ENCODE results near the gene CMTM3.
"Not testable (repeated sequence)": the region's sequence is repeated elsewhere in the genome, so short reads cannot be mapped to it uniquely, and the experiment has no call there.

The CMTM3 gene

DNA sequence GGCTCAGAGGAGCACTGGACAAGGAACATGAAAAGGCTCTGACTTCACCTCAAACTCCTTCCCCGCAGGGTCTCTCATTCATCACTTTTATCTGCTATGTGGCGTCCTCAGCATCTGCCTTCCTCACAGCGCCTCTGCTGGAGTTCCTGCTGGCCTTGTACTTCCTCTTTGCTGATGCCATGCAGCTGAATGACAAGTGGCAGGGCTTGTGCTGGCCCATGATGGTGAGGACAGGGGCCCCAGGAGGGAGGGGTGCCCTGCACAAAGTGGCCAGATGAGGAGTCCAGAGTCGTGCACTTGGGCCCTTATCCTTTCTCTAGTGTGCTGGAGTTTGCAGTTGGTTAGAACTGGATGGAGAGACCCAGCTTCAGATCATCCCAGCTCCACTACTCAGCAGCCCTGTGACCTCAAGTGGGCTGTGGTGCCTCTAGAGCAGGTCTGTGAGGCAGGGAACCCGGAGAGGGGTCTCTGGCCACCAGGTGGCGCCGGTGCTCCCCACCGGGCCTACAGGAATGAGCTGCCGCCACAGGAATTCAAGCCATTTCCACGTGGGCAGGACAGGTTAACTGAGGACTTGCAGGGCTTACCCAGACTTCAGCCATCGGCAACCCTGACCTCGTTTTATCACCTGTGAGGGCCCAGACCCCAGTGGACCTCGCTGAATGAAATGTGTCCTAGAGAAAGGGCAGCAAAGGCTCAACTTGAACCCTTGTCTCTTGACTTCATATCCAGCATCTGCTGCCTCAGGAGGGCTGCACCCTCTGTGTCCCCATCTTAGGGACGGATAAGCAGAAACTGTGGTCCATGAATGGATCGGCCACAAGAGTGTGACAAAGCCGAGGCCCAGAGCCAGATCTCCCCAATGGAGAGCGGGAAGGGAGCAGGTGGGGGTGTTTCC, 4.0 kb downstream of the CMTM3 start:
- peak; percentile 64 to 77 for DNase-seq (ENCODE audit: extremely low read depth in 1 of 2, low read depth in 1 of 2)

DNA sequence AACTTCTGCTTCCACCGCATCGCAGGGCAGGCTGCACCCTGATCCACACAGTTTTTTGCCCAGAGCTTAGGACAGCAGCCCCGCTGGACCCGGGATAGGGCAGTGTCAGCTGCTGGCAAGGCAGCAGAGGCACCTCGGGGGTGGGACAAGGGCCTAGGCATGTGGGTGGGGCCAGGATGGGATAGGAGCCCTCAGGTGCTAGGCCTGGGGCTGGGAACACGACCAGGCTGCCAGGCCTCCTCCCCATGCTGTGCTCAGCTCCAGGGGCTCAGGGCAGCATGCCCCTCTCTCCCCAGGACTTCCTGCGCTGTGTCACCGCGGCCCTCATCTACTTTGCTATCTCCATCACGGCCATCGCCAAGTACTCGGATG, 4.6 kb downstream of the CMTM3 start:
- DNase-seq (ENCODE audit: extremely low read depth in 1 of 2, low read depth in 1 of 2) = no peak

DNA sequence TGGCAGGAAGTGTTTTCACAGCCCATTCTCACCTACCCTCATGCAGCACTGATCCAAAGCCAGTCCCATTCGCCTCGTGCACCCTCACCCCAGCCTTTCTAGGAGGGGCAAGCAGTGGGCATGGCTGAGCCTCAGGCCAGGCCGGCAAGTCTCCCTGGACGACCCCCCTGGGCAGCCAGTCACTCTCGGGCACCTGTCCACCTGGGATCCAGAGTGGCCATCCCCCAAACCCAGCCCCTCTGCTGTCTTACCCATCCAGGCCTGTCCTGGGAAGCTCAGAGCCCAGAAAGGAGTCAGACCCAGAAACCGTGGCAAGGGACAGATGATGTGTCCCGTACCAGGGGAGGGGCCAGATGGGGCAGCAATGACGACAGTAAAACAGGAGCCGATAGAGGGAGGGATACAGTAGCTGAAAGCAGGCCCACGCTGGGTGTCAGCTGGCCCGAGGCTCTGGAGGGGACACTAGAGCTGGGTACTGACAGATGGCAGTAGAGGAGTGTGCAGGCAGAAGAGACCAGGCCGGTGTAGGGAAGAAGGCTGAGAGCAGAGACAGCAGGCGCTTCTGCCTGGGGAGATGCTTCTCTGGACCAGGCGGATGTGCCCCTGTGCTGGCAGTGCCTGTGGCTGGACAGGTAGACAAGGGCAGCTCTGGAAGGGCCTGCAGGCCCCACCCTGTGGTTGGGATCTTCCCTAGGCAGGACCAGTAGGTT, 5.8 kb downstream of the CMTM3 start:
- no peak for DNase-seq (ENCODE audit: extremely low read depth in 1 of 2, low read depth in 1 of 2)

DNA sequence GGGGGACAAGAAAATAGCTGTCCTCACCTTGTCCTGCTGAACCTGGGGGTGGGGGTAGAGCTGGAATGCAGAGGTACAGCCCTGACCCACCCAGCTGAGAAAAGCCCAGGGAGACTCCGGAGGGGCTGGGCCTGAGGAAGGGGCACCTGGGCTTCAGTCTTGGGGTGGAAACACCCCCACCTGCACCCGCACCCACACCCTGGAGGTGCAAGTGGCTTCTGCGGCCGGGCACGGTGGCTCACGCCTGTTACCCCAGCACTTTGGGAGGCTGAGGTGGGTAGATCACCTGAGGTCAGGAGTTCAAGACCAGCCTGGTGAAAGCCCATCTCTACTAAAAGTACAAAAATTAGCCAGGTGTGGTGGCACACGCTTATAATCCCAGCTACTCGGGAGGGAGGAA, 7.4 kb downstream of the CMTM3 start:
- not testable (repeated sequence) for DNase-seq (ENCODE audit: extremely low read depth in 1 of 2, low read depth in 1 of 2)

DNA sequence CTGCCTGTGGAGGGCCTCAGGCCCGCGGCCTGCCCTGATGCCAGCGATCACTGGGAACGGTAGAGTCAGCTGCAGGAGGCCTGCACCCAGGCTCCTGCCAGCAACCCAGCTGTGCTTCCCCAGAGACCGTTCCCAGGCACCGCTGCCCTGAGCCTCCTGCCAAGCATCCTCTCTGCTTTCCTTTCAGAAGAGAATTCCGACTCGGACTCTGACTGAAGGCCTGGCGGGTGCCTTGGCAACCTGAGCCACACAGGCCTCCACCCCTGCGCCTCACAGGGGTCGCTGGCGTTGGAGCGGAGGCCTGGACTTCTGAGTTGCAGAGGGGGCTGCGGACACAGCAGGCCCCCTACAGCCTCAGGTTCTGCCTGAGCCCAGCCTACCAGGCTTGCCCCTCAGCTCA, 7.9 kb downstream of the CMTM3 start:
- DNase-seq (ENCODE audit: extremely low read depth in 1 of 2, low read depth in 1 of 2) = no peak

DNA sequence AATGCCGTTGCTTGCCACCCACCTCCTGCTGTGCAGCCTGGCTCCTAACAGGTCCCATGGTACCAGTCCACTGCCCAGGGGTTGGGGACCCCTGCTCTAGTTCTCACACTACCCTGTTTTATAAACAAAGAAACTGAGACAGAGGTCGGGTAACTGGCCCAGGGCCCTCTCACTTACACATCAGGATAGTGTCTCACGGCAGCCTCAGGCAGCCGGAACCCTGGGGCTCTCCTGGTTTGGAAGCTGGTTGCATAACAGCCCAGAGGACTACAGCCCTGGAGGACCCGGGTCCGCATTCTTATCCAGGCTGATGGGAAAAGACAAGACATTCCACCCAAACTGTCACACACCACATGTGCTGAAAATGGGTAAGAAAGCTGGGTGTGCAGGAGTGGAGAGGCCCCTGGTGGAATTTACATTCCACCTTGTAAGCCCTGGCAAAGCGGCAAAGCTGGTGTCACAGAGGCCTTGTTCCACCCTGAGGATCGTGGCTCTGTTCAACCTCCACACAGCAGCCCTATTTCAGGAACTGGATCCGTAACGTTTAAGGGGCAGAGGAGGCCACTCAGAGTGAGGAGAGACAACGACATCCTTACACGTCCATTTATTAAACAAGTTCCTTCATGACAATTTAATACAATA, 9.8 kb downstream of the CMTM3 start:
- DNase-seq (ENCODE audit: extremely low read depth in 1 of 2, low read depth in 1 of 2) = no peak

DNA sequence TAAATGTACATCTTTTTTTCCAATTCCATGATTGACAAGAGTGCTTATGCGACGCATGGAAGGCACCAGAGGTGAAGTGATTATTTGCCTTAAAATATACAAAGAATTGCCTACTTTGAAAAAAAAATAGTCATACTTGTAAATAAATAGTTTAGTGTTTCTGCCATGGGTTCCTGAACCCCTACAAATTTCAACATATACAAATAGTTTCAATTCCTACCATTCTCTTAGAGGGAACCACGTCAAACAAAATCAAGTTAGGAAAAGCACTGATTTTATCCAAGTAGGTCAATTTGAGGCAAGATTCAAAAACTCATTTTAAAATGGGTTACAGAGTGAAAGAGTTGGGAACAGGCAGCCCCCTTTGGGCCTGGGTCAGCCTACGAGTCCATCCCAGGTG, 11.7 kb downstream of the CMTM3 start:
- no peak for DNase-seq (ENCODE audit: extremely low read depth in 1 of 2, low read depth in 1 of 2)

DNA sequence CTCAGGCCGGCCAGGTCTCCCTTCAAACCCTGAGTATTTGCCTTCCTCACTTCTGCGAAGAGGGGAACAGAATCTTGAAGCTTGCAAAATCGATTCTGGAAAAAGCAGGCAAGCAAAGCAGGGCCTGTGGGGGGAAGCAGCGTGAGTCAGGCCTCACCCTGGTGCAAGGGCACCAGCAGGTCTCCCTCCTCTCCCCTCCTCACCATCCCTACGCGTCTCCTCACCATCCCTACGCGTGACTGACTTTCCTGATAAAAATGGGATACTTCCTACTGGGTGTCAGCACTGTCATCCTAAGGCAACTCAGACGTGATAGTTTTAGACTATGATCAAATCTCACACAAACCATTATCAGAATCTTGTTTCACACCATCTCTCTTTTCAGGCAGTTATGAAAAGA, 12.1 kb downstream of the CMTM3 start:
- DNase-seq (ENCODE audit: extremely low read depth in 1 of 2, low read depth in 1 of 2) = no peak

DNA sequence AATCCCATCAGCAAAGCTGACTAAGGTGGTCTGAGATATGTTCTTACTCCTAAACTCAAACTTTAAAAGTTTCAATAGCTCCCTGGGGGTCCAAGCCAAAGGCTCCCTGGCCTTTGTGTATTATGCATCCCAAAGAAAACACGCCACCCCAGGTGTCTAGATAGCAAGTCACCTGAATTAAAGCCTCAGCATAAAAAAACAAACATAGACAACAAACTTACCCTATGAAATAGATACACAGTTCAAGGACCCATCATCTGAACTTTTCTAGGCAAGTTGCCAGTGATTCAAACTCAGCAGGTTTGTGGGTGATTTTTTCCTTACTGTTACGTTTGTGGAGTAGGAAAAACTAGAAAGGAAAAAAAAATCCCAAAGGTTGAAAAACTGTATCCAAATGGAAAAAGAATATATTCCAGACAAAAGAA, 12.5 kb downstream of the CMTM3 start:
- DNase-seq (ENCODE audit: extremely low read depth in 1 of 2, low read depth in 1 of 2) = no peak

DNA sequence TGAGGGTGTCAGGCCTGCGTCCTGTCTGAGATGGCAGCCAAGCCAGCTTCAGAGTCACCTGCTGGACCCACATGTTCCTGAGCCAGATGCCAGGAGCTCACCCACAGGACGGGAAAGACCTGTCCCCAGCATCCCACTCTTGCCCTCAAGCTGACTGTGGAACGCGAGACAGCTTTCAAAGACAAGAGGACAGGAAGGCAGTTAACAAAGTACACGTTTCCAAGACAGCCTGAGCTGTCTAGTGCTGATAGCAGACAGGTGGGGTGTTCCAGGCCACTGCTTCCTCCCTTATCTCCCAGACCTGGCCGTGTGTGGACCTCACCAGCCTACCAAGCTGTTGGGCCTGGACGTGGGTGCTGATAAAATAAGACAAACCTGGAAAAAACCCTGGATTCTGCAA, 13.2 kb downstream of the CMTM3 start:
- no peak for DNase-seq (ENCODE audit: extremely low read depth in 1 of 2, low read depth in 1 of 2)

DNA sequence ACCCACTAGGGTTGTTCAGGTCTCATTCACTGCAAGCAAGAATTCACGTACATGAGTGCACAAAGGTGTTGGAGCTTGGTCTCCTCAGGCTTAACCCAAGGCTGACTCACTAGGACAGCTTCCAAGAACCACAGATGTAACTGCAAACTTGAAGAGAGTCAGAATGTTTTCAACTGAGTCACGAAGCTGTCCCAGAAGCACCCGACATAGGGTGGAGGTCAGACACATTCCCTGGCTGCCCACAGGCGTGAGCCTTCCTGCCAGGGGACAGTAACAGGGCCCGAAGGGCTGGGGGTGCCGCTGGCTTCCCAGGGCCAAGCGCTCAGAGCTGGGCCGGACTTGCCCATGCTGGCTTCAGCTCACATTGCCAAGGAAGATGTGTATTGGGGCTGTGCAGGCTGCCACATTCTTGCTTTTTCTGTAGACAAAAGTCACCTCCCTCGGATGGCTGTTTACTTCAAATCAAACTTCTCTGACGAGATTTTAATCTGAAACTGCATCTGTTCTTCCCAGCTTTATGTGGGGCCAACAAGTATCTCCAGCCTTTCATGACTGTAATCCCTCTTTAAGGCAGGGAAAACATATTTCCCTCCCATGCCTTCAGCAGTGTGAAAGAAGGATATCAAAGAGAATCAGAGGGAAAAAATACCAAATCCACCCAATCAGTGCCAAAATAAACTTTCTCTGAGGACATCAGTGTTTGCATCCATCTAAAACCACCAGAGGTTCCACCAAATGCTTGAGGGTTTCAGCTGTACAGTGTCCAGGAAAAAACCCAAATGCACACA, 14.3 kb downstream of the CMTM3 start:
- DNase-seq (ENCODE audit: extremely low read depth in 1 of 2, low read depth in 1 of 2) = no peak

DNA sequence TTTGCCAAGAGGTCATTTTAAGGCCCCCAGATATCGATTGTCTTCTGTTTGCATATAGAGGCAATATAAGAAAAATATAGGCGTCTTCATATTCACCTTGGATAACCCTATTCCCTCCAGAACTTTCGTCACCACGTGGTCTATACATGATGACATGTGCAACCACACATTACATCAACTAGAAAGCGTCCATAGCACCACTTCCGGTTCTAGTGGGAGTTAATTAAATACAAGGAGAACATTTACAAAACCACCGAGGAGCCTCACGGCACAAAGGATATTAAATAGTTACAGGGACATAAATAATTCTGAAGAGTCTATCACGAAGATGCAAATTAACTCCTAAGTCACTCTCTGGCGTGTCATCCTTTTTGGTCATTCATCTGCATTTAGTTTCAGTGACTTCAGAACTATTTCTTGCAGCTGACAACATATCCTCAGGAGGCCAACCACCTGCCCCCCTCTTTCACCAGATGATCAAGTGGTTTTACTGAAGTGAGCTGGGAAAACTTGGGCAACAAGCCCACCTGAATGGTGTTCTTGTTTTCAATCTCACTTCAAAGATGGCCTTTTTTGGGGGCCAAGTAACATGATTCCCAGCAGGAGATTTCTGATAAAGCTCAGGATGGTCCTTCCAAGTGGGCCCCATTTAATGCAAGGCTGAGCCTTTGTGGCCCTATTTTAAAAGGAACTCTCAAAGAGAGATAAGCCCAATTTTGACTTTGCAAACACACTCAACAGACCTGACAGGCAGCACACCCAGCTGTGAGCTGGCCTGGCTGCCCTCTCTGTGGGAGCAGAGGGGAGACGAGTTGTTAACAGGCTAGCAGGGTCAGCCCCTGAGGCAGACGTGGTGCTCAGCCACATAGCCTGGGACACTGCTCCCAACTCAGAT, 15.3 kb downstream of the CMTM3 start:
- DNase-seq (ENCODE audit: extremely low read depth in 1 of 2, low read depth in 1 of 2) = no peak

DNA sequence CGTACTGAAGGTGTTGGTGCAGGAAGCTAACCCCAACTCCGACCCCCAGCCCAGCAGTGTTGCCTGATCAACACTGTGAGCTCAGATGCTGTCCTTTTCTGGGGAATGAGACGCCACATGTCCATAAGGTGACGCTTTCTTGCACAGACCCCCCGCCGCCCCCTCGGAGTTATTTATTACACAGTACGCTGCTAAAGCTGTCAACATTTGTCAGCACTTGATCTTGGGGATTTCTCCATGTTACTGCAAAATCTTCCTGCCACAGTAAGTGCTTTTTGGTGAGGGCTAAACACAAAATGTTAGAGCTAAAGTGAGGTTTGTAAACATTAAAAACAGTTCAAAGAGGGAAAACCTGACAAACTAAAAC, 15.9 kb downstream of the CMTM3 start:
- no peak for DNase-seq (ENCODE audit: extremely low read depth in 1 of 2, low read depth in 1 of 2)

DNA sequence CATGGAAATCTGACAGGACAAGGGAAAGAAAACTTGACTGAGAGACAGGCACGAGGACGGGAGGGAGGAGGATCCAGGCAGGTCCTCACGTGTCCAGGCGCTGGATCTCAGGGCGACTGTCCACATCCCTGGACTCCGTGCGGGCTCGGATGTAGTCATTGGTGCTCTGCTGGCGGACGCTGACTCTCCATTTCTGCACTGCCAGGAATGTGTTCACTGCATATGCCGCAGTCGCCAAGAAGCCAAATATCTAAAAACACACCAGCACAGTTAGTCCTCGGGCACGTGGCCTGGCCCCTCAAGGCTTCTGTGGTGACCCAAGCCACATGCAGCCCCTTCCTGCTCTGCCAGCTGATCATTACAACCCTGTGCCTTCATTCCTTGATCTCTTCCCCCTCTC, 17.5 kb downstream of the CMTM3 start:
- no peak for DNase-seq (ENCODE audit: extremely low read depth in 1 of 2, low read depth in 1 of 2)

DNA sequence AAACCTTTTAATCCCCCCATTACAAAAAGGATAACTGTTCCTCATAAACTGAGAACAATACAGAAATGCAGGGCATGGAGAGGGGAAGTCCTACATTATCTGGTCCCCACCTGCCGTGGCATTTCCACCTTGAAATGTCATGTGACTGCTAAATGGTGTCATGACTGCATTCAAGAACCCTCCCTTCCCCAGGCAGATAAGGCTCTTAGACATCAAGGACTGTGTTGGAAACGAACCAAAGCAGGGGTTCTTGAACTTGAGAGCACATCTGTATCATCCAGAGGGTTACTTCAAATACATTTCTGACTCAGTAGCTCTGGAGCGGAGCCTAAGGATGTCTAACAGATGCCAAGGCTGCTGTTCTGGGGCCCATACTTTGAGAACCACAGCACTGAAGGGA, 18.4 kb downstream of the CMTM3 start:
- no peak for DNase-seq (ENCODE audit: extremely low read depth in 1 of 2, low read depth in 1 of 2)

DNA sequence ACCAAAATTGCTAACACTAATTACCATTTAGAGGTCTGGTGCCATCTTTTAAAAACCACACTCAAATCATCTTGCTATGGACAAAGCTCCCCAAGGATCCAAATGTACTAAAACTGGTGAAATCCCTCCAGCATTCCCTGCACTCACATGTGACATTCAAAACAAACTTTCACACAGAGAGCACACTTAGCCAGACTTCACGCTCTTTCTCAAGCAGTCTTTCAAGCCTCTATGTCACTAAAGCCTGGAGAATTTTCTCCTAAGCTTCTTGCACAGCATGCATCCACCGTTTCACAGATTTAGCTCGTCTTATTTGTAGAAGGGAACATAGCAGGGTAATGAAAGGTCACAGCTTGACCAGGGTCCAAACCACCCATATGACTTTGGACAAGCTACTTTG, 19.3 kb downstream of the CMTM3 start:
- DNase-seq (ENCODE audit: extremely low read depth in 1 of 2, low read depth in 1 of 2) = no peak

DNA sequence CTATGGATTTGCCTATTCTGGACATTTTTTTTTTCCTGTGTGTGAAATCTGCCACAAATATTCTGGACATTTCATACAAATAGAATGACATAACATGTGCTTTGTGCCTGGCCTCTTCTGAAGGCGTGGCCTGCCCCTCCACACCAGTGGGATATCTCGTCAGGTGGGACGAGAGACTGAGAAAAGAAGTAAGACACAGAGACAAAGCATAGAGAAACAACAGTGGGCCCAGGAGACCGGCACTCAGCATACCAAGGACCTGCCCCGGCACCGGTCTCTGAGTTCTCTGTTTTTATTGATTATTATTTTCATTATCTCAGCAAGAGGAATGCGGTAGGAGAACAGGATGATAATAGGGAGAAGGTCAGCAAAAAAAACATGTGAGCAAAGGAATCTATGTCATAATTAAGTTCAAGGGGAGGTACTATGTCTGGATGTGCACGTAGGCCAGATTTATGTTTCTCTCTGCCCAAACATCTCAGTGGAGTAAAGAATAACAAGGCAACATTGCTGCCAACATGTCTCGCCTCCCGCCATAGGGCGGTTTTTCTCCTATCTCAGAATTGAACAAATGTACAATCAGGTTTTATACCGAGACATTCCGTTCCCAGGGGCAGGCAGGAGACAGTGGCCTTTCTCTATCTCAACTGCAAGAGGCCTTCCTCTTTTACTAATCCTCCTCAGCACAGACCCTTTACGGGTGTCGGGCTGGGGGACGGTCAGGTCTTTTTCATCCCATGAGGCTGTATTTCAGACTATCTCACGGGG, 23.3 kb downstream of the CMTM3 start:
- not testable (repeated sequence) for DNase-seq (ENCODE audit: extremely low read depth in 1 of 2, low read depth in 1 of 2)

DNA sequence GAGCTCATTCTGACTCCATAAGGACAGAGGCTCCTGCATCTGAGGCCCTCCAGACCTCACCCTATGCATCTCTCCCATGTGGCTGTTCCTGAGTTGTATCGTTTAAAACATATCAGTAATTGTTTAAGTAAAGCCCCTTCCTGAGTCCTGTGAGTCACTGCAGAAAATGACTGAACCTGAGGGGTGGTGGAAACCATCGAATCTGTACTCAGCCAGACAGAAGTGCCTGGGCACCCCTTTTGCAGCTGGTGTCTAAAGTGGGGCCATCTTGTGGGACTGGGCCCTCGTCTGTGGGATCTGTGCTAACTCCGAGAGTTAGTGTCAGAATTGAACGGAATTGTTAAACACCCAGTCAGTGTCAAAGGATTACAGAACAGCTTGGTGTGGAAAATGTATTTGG, 25.4 kb downstream of the CMTM3 start:
- no peak for DNase-seq (ENCODE audit: extremely low read depth in 1 of 2, low read depth in 1 of 2)

DNA sequence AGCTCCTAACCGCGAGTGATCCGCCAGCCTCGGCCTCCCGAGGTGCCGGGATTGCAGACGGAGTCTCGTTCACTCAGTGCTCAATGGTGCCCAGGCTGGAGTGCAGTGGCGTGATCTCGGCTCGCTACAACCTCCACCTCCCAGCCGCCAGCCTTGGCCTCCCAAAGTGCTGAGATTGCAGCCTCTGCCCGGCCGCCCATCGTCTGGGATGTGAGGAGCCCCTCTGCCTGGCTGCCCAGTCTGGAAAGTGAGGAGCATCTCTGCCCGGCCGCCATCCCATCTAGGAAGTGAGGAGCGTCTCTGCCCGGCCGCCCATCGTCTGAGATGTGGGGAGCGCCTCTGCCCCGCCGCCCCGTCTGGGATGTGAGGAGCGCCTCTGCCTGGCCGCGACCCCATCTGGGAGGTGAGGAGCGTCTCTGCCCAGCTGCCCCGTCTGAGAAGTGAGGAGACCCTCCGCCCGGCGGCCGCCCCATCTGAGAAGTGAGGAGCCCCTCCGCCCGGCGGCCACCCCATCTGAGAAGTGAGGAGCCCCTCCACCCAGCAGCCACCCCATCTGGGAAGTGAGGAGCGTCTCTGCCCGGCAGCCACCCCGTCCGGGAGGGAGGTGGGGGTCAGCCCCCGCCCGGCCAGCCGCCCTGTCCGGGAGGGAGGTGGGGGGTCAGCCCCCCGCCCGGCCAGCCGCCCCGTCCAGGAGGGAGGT, 26.2 kb downstream of the CMTM3 start:
- not testable (repeated sequence) for DNase-seq (ENCODE audit: extremely low read depth in 1 of 2, low read depth in 1 of 2)
